ENCODE data around the gene RPS19BP1.

- no peak for TF ChIP-seq EZH2phosphoT487 (IDR thresholded peaks at IDR 0.05; ENCODE audit: borderline replicate concordance, low read length)
- TF ChIP-seq CTCF (IDR thresholded peaks at IDR 0.05; ENCODE audit: low read depth, low read length, poor library complexity, severe bottlenecking) = no peak
These were observed 5.4 kb upstream of the RPS19BP1 start for GRCh38 chr22:39537975-39538374.

Data from DOHH2 (cell line).